C4-2B (cell line): ENCODE results near the gene RPL10.

Experiments used
- ZFX ChIP-seq: fragments of 450-650 bp; IDR thresholded peaks from 2 replicates; pipeline ENCODE4 v1.6.1; 2017
- TF ChIP-seq, protein P1 (sequence below): fragments of 450-650 bp; conservative IDR thresholded peaks from 2 replicates; pipeline ENCODE4 v1.5.1; 2017; ENCODE audit warnings: mild to moderate bottlenecking

- no peak for TF ChIP-seq ZFX
- TF ChIP-seq, protein P1, sequence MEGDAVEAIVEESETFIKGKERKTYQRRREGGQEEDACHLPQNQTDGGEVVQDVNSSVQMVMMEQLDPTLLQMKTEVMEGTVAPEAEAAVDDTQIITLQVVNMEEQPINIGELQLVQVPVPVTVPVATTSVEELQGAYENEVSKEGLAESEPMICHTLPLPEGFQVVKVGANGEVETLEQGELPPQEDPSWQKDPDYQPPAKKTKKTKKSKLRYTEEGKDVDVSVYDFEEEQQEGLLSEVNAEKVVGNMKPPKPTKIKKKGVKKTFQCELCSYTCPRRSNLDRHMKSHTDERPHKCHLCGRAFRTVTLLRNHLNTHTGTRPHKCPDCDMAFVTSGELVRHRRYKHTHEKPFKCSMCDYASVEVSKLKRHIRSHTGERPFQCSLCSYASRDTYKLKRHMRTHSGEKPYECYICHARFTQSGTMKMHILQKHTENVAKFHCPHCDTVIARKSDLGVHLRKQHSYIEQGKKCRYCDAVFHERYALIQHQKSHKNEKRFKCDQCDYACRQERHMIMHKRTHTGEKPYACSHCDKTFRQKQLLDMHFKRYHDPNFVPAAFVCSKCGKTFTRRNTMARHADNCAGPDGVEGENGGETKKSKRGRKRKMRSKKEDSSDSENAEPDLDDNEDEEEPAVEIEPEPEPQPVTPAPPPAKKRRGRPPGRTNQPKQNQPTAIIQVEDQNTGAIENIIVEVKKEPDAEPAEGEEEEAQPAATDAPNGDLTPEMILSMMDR: no peak
Observed at GRCh38 chrX:154399527-154400368, 1.6 kb downstream of the RPL10 start.
